Measurements from ENCODE around the gene OR1C1. TPM values are rescaled to one million over a fixed set of nuclear protein-coding genes. Genes with fewer than 3 reads are reported as not detected.

The OR1C1 gene
- total RNA-seq, 1 experiment from 2014 or later, result not detected

DNA sequence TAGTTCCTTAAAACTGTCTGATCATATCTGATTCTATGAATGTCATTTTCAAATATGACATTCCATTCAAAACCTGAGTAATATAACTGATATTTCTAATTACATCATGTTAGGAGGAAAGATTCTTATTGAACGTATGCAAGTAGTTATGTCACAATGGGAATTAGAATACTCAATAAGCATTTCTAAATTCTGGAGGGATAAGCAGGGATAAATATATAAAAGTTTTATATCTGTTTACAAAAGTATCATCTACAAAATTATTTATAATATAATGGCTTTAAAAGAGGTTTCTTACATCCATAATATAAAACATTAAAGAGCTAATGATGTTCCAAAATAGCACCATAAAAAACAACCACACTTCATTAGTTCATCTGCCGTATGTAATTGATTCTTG lies 12.3 kb downstream of the OR1C1 start, which contains the start of gene OR14A2:
OR14A2 (minus strand) TSS at position 101 of the 400 bp plus-strand sequence.
- no peaks in the 10 kb centered on the region for H3K23me2 ChIP-seq (ENCODE audit: insufficient read length, low read depth, low read length, poor library complexity, severe bottlenecking)
- no peak within 1 kb of the TSS for H3K4me2 ChIP-seq (ENCODE audit: insufficient read depth, insufficient read length, low read length)
- H3K14ac ChIP-seq (ENCODE audit: insufficient read depth, low read length), result no peak within 1 kb of the TSS
- H3K56ac ChIP-seq (ENCODE audit: insufficient read length, low read depth, low read length), result no peak within 1 kb of the TSS
- no peak within 1 kb of the TSS for H2AFZ ChIP-seq (ENCODE audit: low read length)
- TF ChIP-seq, protein P1, sequence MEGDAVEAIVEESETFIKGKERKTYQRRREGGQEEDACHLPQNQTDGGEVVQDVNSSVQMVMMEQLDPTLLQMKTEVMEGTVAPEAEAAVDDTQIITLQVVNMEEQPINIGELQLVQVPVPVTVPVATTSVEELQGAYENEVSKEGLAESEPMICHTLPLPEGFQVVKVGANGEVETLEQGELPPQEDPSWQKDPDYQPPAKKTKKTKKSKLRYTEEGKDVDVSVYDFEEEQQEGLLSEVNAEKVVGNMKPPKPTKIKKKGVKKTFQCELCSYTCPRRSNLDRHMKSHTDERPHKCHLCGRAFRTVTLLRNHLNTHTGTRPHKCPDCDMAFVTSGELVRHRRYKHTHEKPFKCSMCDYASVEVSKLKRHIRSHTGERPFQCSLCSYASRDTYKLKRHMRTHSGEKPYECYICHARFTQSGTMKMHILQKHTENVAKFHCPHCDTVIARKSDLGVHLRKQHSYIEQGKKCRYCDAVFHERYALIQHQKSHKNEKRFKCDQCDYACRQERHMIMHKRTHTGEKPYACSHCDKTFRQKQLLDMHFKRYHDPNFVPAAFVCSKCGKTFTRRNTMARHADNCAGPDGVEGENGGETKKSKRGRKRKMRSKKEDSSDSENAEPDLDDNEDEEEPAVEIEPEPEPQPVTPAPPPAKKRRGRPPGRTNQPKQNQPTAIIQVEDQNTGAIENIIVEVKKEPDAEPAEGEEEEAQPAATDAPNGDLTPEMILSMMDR (conservative IDR thresholded peaks at IDR 0.05), result no peak
- Mint-ChIP-seq H3K36me3 (ENCODE audit: insufficient read depth in 1 of 3, low read depth in 3 of 3) (no peaks in the 10 kb centered on the region; a peak in 2 of 7 replicates), H3K4me1 (no peaks in the 10 kb centered on the region), H3K27me3 (ENCODE audit: low read depth) (no peaks in the 10 kb centered on the region), H3K27ac (no peak within 1 kb of the TSS), H3K4me3 (no peak within 1 kb of the TSS), H3K9me3 (peaks cover 45 to 61% of the 10 kb centered on the region in 2 experiments)
- no peak for DNase-seq
- no peak within 1 kb of the TSS for H4K91ac ChIP-seq (ENCODE audit: insufficient read length, low read depth, low read length)
- H3T11ph ChIP-seq (ENCODE audit: low read length), result no peak within 1 kb of the TSS
- no CpG with 5 or more reads among the region's 2 CpGs for WGBS (ENCODE audit: extremely low coverage, insufficient read length, low lambda C conversion rate)
- H3K18ac ChIP-seq (ENCODE audit: insufficient read length, low read depth, low read length), result no peak within 1 kb of the TSS
- no peaks in the 10 kb centered on the region for H4K20me1 ChIP-seq (ENCODE audit: control insufficient read depth, insufficient read depth, insufficient read length)
- no peak within 1 kb of the TSS for H2BK5ac ChIP-seq (ENCODE audit: insufficient read length, low read length)
- no peak within 1 kb of the TSS for H2BK120ac ChIP-seq (ENCODE audit: low read depth, low read length, poor library complexity, severe bottlenecking)
- H2BK15ac ChIP-seq (ENCODE audit: low read depth, low read length), result no peak within 1 kb of the TSS
- H3K27me3 ChIP-seq (ENCODE audit: insufficient read depth, low read length), result no peaks in the 10 kb centered on the region
- H3K79me2 ChIP-seq (ENCODE audit: insufficient read depth, low read length), result no peaks in the 10 kb centered on the region
- H2BK20ac ChIP-seq (ENCODE audit: low read depth, low read length, poor library complexity, severe bottlenecking), result no peak within 1 kb of the TSS
- H3K79me1 ChIP-seq (ENCODE audit: insufficient read depth, low read depth, low read length, poor library complexity, severe bottlenecking), result no peaks in the 10 kb centered on the region
- H3K9me3 ChIP-seq (ENCODE audit: control insufficient read depth, low read depth, low read length), result peaks cover 13% of the 10 kb centered on the region
- H2BK12ac ChIP-seq (ENCODE audit: insufficient read length, low read depth, low read length), result no peak within 1 kb of the TSS
- H3K27ac ChIP-seq (ENCODE audit: insufficient read length, low read depth, low read length), result no peak within 1 kb of the TSS
- no peak within 1 kb of the TSS for H3K4ac ChIP-seq (ENCODE audit: low read depth, low read length)
- no peak within 1 kb of the TSS for H3K9ac ChIP-seq (ENCODE audit: extremely low read depth, insufficient read length, low read length)
- H4K8ac ChIP-seq (replicated peaks; ENCODE audit: insufficient read length, low read depth, low read length), result no peak within 1 kb of the TSS
- no peak within 1 kb of the TSS for H3K23ac ChIP-seq (ENCODE audit: insufficient read length, low read depth, low read length)
- no peak within 1 kb of the TSS for H2AK5ac ChIP-seq (ENCODE audit: insufficient read length, low read length)
- no peaks in the 10 kb centered on the region for H3K4me1 ChIP-seq (ENCODE audit: insufficient read depth, low read length)
- no peak within 1 kb of the TSS for H4K5ac ChIP-seq (ENCODE audit: insufficient read length, low read depth, low read length)

Measured in H9 (cell line).